BLaER1 (cell line): ENCODE results near the gene KMT2D.

Source experiments
- H3K27ac ChIP-seq: shearing (Covaris generic); formaldehyde crosslinking; 2 replicates; pipeline ENCODE4 v1.8.1; 2022
- H3K27me3 ChIP-seq: shearing (Covaris generic); formaldehyde crosslinking; 2 replicates; pipeline ENCODE4 v1.8.1; 2022
- H3K36me3 ChIP-seq: shearing (Covaris generic); formaldehyde crosslinking; 2 replicates; pipeline ENCODE4 v1.8.1; 2022
- H3K4me1 ChIP-seq: shearing (Covaris generic); formaldehyde crosslinking; 2 replicates; pipeline ENCODE4 v1.8.1; 2022
- H3K4me2 ChIP-seq: shearing (Covaris generic); formaldehyde crosslinking; 2 replicates; pipeline ENCODE4 v1.8.1; 2022
- H3K4me3 ChIP-seq: shearing (Covaris generic); formaldehyde crosslinking; 2 replicates; pipeline ENCODE4 v1.8.1; 2022
- H3K9ac ChIP-seq: shearing (Covaris generic); formaldehyde crosslinking; 2 replicates; pipeline ENCODE4 v1.8.1; 2022
- H3K9me3 ChIP-seq: shearing (Covaris generic); formaldehyde crosslinking; 2 replicates; pipeline ENCODE4 v1.8.1; 2022
- H4K20me1 ChIP-seq: shearing (Covaris generic); formaldehyde crosslinking; 2 replicates; pipeline ENCODE4 v1.8.1; 2022
- Cebpa-rat ChIP-seq: shearing (Covaris generic); IDR thresholded peaks from 2 replicates; pipeline ENCODE4 v1.8.1; 2022

The KMT2D gene

GRCh38 chr12:49055978-49056754 is 4.4 kb downstream of the KMT2D start:
- no peaks in the 10 kb centered on the region for H3K27me3 ChIP-seq
- no peaks in the 10 kb centered on the region for H3K9me3 ChIP-seq
- peaks cover 90% of the 10 kb centered on the region for H4K20me1 ChIP-seq
- H3K36me3 ChIP-seq = peaks cover 46% of the 10 kb centered on the region
- no peak for TF ChIP-seq Cebpa-rat
- H3K27ac ChIP-seq = peak overlapping the region; percentile 99
- H3K4me1 ChIP-seq = peaks cover 28% of the 10 kb centered on the region
- H3K4me2 ChIP-seq = peak overlapping the region; percentile 90
- peak overlapping the region; percentile 99 for H3K9ac ChIP-seq
- H3K4me3 ChIP-seq = peak overlapping the region; percentile 98

- H3K9me3 ChIP-seq = no peaks in the 10 kb centered on the region
- H3K9ac ChIP-seq = peak overlapping the region; percentile 99; the same call in 1 of the 2 replicates
- peak overlapping the region; percentile 90 for H3K4me2 ChIP-seq
- H3K27me3 ChIP-seq = no peaks in the 10 kb centered on the region
- no peak for TF ChIP-seq Cebpa-rat
- no peak overlapping the region for H3K4me3 ChIP-seq
- peaks cover 100% of the 10 kb centered on the region for H4K20me1 ChIP-seq
- peaks cover 57% of the 10 kb centered on the region for H3K36me3 ChIP-seq
- peaks cover 27% of the 10 kb centered on the region for H3K4me1 ChIP-seq
- no peak overlapping the region for H3K27ac ChIP-seq
Observed at GRCh38 chr12:49055092-49055491, 5.5 kb downstream of the KMT2D start.

GRCh38 chr12:49054524-49054923 is 6.1 kb downstream of the KMT2D start:
- Histone ChIP-seq H4K20me1 (peaks cover 100% of the 10 kb centered on the region), H3K36me3 (peaks cover 63% of the 10 kb centered on the region), H3K9me3 (no peaks in the 10 kb centered on the region), H3K27ac (no peak overlapping the region), H3K4me1 (peaks cover 27% of the 10 kb centered on the region), H3K9ac (no peak overlapping the region), H3K4me3 (no peak overlapping the region), H3K4me2 (no peak overlapping the region), H3K27me3 (no peaks in the 10 kb centered on the region)
- TF ChIP-seq Cebpa-rat = no peak

GRCh38 chr12:49054096-49054495 is 6.5 kb downstream of the KMT2D start:
- Histone ChIP-seq H3K9me3 (no peaks in the 10 kb centered on the region), H4K20me1 (peaks cover 100% of the 10 kb centered on the region), H3K27me3 (no peaks in the 10 kb centered on the region), H3K9ac (no peak overlapping the region), H3K4me2 (no peak overlapping the region), H3K4me1 (peaks cover 27% of the 10 kb centered on the region), H3K4me3 (no peak overlapping the region), H3K36me3 (peaks cover 67% of the 10 kb centered on the region), H3K27ac (no peak overlapping the region)
- no peak for TF ChIP-seq Cebpa-rat

- Histone ChIP-seq H3K9me3 (no peaks in the 10 kb centered on the region), H3K4me3 (no peak overlapping the region), H3K4me2 (no peak overlapping the region), H3K4me1 (peaks cover 26% of the 10 kb centered on the region), H4K20me1 (peaks cover 100% of the 10 kb centered on the region), H3K27ac (no peak overlapping the region), H3K36me3 (peaks cover 82% of the 10 kb centered on the region), H3K27me3 (no peaks in the 10 kb centered on the region), H3K9ac (no peak overlapping the region)
- no peak for TF ChIP-seq Cebpa-rat
Observed at GRCh38 chr12:49052451-49053208, 8.0 kb downstream of the KMT2D start.

- peaks cover 100% of the 10 kb centered on the region for H4K20me1 ChIP-seq
- H3K4me2 ChIP-seq = no peak overlapping the region
- H3K27me3 ChIP-seq = no peaks in the 10 kb centered on the region
- no peak overlapping the region for H3K4me3 ChIP-seq
- H3K4me1 ChIP-seq = peaks cover 18% of the 10 kb centered on the region
- peaks cover 89% of the 10 kb centered on the region for H3K36me3 ChIP-seq
- H3K27ac ChIP-seq = no peak overlapping the region
- no peaks in the 10 kb centered on the region for H3K9me3 ChIP-seq
- H3K9ac ChIP-seq = no peak overlapping the region
- no peak for TF ChIP-seq Cebpa-rat
Observed at GRCh38 chr12:49051777-49052438, 8.7 kb downstream of the KMT2D start.

- no peaks in the 10 kb centered on the region for H3K9me3 ChIP-seq
- no peak overlapping the region for H3K4me2 ChIP-seq
- no peak overlapping the region for H3K27ac ChIP-seq
- H3K4me1 ChIP-seq = peaks cover 13% of the 10 kb centered on the region
- H3K36me3 ChIP-seq = peaks cover 94% of the 10 kb centered on the region
- H3K4me3 ChIP-seq = no peak overlapping the region
- H3K27me3 ChIP-seq = no peaks in the 10 kb centered on the region
- H3K9ac ChIP-seq = no peak overlapping the region
- peaks cover 100% of the 10 kb centered on the region for H4K20me1 ChIP-seq
- TF ChIP-seq Cebpa-rat = no peak
Observed at GRCh38 chr12:49051373-49051764, 9.2 kb downstream of the KMT2D start.

GRCh38 chr12:49050507-49051372 is 9.9 kb downstream of the KMT2D start:
- Histone ChIP-seq H3K36me3 (peaks cover 100% of the 10 kb centered on the region), H3K27ac (no peak overlapping the region), H3K27me3 (no peaks in the 10 kb centered on the region), H3K9ac (no peak overlapping the region), H4K20me1 (peaks cover 100% of the 10 kb centered on the region), H3K4me3 (no peak overlapping the region), H3K4me1 (peaks cover 8% of the 10 kb centered on the region), H3K4me2 (no peak overlapping the region), H3K9me3 (no peaks in the 10 kb centered on the region)
- TF ChIP-seq Cebpa-rat = no peak

GRCh38 chr12:49049566-49050224 is 10.9 kb downstream of the KMT2D start:
- peaks cover 100% of the 10 kb centered on the region for H3K36me3 ChIP-seq
- TF ChIP-seq Cebpa-rat = no peak
- no peaks in the 10 kb centered on the region for H3K27me3 ChIP-seq
- no peak overlapping the region for H3K27ac ChIP-seq
- H3K4me2 ChIP-seq = no peak overlapping the region
- H3K4me3 ChIP-seq = no peak overlapping the region
- H3K4me1 ChIP-seq = no peaks in the 10 kb centered on the region
- peaks cover 100% of the 10 kb centered on the region for H4K20me1 ChIP-seq
- no peak overlapping the region for H3K9ac ChIP-seq
- H3K9me3 ChIP-seq = no peaks in the 10 kb centered on the region
